HG03432 (cell line): ENCODE results near the gene FAM204A.

ENCODE experiments used
- ATAC-seq: cut with Tn5 transposase; IDR thresholded peaks from one replicate; pipeline ENCODE4 v1.9.1; 2021; ENCODE audit warnings: mild to moderate bottlenecking, moderate library complexity; ENCODE audit not compliant: unreplicated experiment

FAM204A gene

DNA sequence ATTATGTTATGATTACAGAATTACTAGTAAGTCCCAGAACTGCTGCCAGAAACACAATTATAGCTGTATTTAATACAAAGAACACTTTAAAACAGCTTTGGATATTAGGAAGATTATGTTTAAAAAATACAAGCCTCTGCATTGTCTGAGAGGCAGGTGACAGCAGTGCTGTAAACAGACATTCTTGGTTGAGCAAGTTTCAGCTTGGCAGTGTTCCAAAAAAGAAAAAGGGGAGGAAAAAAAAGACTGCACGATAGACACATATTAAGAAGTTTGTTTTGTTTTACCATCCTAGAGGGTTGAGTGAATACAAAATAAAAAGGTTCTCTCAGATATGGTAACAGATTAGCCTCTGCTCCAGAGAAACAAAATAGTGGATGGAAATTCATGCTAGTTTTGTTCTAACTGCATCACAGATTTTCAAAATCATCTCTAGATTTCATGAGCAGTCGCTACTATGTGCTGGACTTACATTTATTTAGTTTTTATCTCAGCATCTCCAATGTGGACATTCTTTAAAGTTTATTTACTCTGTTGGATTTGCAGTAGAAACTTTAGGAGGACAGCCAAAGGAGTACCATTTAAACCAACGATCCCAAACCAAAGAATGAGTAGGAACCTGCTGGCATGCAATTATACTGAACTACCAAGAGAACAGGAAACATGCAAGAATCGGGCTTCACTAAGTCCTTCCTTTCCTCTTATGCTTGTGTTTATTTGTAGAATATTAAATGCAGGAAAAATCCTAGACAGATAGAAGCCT lies 9.0 kb downstream of the FAM204A start:
- no peak for ATAC-seq

DNA sequence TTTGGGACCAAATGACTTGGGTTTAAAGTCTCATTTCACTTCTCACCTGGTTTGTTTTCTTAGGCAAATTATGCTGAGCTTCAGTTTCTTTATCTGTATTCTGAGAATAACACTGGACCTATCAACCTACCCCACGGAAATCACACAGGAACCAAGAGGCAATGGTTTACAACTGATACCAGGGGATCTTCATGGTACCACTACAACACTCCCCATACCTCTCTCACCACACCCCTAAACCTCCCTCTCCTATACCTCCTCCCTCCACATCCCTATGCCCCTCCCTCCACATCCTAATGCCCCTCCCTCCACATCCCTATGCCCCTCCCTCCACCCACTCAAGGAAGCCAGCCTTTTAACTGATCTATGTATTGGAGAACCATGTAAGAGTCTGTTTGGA lies 9.9 kb downstream of the FAM204A start:
- peak; percentile 71 for ATAC-seq

DNA sequence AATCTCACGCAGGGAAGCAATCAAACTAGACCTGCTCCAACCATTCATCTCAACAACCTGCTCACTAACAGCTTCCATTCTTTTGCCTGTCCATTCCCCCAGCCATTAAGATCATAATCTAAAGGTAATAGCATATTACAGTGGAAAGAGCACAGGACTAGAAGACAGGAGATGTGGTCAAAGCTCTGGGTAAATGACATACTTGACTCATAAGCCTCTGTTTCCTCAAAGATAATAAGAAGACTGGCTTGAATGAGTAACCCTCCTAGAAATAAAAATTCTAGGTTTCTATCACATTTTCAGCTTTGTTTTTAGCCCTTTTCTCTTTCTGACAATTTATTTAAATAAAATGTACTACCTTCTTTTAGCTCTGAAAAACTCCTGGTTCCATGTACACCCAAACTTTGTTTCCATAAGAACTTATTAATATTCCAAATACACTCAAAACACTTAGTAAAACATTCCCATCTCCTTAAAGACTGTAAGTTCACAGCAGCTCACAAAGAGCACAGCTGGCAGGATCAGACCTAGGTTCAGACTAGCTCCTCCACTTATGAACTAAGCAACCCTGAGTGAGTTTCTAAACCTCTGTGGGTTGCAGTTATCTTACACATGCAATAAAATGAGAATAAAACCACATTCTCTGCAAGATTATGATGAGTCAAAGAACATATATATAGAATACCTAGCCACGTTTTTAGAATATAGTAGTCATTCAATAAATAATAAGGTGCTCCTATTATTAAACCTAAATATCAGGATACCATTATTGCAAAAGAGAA lies 11.6 kb downstream of the FAM204A start:
- no peak for ATAC-seq

DNA sequence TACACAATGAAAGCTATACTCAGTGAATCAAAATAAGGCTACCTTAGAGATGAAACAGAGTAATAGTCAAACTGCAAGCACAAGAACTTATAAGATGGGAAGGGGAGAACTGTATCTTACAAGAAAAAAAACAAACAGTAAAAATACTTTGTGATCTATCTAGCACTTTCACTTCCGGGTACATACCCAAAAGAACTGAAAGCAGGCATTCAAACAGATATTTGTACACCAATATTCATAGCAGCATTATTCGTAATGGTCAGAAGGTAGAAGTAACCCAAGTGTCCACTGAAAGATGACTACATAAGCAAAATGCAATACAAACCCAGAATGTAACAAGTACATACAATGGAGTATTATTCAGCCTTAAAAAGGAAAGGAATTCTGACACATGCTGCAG lies 18.0 kb downstream of the FAM204A start:
- ATAC-seq: no peak

DNA sequence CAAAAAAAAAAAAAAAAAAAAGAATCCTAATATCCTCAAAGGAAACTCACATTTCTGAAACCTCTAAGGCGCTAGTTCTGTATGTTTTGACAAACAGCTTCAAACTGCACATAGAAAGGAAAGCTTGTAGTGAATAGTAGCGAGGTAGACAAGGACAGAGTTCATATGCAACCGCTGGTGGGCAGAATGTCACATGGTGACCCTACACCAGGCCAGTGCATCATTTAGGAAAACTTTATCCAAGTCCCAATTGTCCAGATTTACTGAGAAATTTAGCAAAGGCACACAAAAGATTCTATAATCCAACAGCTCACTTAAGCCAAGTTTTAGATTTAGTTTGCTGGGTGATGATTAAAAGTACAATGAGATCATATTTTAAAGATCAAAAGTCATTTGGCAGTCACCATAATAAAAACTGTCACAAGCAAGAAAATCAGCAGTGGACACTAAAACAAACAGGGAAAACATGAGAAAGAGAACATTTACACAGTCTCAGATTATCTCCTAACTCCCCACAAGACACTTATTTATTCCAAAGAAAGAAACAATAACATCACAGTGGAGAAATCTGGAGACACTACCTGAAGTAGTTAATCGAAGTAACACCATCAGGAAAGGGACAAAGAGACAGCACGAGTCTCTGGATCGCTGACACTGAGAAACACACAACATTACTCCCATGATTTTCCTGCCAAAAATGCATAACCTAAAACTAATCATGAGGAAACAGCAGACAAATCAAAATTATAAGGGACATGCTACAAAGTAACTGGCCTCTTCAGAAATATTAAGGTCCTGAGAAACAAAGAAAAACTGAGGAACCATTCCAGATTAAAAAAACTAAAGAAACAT lies 20.2 kb downstream of the FAM204A start:
- no peak for ATAC-seq

DNA sequence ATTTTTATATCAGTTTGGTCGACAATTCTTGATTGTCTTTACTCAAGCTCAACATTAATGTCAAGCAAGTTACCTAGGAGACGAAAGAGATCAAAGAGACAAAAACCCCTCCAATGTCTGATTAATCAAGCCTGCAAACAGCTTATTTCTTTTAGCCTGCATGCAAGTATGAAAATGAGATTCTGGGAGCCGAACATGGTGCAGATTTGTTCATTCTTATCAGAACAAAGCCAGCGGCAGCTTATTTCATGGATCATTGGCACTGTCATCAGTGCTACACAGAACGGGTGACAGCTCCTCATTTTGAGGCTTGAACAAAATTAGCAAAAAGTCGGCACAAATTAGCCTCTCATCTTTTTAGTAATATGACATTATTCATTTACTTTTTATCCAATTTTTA lies 26.5 kb downstream of the FAM204A start:
- no peak for ATAC-seq

DNA sequence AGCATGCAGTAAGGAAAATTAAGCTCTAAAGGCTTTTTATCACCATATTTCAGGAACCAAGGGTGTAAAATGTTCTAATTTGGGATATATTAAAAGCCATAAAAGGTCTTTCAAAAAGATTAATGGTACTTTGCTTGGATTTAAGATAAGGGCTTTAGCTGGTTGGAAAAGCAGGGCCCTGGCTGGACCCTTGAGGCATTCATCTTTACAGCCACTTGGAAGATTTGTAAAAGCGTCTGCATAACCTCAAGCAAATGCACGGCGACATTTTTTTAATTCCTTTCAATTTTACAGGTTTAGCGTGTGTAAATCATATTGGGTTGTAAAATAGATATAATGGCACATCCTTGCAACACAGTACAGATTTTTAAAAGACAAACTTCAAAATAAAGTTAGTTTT lies 27.2 kb downstream of the FAM204A start:
- no peak for ATAC-seq

DNA sequence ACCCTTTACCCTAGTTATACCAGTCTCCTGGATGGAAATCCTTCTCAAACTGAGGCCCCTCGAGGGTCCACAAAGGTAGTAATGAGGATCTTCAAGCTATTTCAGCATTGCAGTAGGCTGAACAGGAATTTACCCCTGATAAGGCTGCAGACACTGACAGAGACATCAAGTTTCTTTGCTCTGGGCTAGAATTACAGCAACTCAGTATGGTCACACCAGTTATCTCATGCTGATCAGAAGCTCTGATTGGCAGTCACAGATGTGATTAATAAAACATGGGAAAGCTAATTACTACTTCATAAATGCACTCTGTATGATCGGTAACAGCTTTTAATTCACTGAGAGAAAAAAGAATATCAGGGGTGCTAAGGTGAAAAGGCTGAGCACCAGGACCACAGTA lies 30.6 kb downstream of the FAM204A start:
- no peak for ATAC-seq

DNA sequence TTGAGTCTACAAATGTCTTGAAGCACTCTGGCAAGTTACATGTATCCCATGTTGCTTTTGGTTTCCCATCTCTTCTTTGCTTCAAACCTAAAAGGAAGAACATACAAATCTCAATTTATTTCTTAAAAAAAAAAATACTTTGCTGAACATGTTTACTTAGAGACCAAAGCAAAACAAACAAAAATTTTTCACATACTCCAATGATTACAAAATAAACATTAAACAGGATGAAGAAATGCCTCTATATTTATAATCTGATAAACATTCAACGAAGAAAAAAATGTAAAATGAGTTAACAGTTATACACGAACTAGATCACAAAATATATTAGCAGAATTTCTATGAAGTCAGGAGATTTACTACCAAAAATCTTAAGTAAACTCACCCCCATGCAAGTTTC lies 31.3 kb downstream of the FAM204A start:
- no peak for ATAC-seq

DNA sequence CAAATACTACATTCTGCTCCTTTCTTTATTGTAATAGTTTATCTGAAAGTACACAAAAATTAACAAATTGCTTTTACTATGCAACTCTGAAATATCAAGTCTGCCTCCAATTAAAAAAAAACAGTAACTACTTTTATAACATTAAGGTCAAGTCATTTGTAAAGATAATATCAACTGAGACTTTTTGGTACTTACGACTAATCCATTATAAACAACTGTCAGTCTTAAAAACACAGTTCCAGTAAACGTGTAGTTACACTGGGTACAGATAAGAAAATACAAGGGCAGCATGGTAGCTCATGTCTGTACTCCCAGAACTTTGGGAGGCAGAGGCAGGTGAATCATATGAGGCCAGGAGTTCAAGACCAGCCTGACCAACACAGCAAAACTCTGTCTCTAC lies 32.2 kb downstream of the FAM204A start:
- ATAC-seq: no peak

DNA sequence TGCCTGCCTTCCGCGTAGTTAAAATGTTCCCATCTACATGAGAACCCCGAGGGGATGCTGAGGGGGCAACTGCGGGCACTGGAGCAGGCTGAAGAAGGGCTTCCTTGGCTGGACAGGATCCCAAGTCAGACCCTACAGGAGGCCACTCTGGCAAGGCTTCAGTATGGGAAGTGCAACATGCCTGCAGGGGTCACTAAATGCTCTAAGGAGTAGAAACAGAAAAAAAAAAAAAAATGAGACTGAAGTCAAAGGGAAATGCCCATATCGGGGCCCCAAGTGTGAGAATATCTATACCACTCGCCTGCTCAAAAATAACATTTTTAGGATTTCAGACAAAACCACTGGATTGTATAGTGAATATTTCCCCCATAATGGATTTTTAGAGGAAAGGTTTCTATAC lies 33.5 kb downstream of the FAM204A start:
- no peak for ATAC-seq

DNA sequence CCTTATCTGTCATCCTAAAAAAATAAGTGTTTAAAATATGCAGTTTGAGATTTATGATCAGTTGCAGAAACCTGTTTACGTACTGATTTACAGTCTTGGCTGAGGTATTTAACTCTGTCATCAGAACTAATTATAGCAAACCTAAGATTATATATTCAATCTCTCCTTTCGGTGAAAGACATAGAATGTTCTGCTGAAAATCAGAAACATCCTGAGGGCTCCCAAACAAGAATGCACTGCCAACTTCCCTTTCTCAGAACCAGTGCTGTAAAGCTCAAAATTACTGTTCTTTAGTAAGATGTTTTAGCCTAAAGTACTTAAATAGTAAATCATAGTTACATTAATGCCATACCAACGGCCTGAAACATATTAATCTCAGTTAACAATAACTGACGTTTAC lies 34.3 kb downstream of the FAM204A start:
- no peak for ATAC-seq

DNA sequence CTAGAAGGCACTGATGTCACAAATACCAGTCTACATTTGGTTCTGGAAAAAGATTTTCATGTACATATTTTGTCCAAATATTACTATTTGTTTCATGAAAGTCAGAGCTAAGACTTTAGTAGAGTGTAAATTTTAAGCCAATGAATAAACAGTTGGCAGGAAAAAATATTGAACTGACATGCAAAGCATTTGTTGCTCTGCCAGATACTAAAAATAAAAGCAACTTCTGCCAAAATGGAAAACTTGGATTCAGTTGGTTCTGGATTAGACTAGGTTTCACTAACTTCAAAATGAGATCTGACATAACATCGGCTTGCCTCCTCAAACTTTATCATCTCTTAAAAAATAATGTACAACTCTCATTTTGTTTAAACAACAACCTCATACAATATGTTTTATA lies 34.9 kb downstream of the FAM204A start:
- ATAC-seq: no peak

DNA sequence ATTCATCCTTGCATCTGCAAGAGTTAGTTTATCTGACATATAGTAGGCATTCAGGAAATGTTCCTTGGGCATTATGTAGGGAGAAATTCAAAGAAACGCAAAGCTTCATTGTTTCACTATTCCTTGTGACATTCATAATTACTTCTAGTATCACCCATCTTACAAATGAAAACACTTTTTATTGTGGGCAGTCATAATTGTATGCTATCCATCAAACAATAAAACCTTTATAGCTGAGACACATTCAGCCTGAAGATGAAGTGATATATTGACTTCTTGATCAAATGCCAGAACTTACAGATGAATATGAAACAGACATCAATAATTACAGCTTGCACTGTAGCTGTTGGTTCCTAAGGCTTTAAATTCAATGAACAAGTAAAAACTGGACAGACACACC lies 36.4 kb downstream of the FAM204A start:
- no peak for ATAC-seq

DNA sequence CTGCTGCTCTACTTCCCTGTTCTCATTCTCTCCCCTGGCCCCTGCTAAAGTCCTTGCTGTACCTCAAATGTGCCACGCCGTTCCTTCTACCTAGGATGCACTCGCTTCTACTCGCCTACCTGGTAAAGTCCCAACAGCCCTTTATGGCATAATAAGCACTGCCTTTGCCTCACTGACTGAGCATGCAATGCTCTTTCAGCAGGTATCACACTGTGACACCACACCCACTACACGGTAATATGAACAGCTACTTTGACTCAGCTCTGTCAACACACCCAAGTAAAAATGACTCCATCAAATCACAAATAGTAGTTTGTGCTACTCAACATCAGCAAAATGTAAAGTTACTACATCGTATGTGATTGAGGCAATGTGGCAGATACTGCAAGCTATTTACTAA lies 37.6 kb downstream of the FAM204A start:
- no peak for ATAC-seq

DNA sequence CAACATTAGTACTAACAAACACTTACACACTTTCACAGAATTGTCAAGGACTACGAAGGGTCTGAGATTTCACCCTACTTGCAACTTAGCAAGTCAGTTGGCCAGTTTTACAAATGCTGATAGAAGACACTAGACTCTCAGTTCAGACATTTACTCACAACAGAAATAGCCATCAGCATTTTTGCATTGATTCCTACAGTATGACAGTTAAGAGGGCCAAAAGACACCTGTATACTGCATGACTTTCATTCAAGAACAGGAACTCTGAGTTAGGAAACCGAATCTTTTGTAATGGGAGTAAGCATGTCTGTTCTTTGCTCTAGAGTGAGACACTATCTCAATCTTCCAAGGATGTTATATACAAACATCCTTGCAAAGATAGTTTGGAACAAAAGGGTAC lies 40.9 kb downstream of the FAM204A start:
- no peak for ATAC-seq

DNA sequence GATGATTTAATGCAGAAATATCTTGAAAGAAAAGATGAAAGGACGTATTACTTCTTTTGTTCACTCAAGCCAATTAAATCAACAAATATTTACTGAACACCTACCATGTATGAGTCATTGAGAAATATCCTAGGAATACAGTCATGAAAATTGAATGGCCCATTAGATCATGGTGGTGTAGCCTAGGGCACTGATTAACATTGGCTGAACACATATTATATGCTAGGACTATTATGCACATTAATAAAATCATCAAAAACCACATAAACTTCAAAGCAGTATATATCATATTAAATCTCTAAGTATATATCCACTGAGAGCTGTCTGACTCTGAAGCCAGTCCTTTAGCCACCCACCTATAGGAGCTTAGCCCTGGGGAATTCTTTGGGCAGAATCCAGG lies 41.8 kb downstream of the FAM204A start:
- no peak for ATAC-seq

DNA sequence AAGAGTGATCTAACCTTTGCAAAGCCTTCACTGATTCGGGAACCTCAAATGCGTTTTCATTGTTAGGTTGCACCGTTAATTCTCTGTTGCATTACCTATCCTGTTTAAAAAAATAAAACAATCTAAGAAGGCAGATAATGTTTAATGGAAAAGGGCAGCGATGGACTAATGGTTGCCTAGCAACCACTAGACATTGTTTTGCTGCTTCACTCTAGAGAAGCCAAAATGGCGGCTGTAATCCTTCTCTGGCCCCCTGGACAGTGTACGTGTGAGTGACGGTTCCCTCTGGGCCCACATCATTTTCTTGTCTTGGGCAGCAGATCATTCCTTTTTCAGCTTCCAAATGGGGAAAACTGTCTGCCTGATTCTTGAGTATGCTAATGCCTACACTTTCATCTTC lies 43.3 kb downstream of the FAM204A start:
- ATAC-seq: no peak

DNA sequence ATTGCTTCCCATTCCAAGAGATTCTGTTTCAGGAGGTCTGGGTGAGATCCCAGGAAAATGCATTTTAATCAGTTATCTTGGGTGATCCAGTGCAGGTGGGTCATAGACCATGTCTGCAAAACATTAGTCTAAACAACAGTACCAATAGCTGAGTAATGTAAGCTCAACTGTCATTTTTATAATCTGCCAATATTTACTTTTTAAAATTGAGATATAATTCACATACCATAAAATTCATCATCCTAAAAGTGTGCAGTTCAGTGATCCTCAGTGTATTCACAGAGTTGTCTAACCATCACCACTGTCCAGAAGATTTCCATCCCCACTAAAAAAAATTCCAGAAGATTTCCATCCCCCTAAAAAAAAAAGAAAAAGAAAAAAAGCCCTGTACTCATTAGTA lies 51.0 kb downstream of the FAM204A start:
- no peak for ATAC-seq

DNA sequence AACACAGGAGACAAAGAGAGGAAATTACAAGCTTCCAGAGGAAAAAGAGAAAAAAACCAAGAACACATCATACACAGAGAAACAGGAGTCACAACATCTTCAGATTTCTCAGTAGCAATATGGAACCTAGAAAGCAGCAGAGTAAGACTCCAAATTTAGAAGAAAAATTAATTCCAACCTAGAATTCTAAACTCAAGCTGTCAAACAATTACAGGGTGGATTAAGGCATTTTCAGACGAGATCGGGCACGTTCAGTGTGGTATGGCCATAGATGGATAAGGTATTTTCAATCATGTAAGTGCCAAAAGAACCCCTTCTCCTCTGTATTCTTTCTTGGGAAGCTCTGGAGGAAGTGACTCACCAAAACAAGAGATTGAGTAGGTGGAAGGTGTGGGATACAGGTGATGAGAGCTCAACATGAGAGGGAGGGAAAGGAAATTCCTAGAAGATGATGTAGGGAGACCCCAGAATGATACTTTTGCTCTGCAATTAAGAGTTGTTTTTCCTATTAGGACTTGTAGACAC lies 51.6 kb downstream of the FAM204A start:
- ATAC-seq: no peak

DNA sequence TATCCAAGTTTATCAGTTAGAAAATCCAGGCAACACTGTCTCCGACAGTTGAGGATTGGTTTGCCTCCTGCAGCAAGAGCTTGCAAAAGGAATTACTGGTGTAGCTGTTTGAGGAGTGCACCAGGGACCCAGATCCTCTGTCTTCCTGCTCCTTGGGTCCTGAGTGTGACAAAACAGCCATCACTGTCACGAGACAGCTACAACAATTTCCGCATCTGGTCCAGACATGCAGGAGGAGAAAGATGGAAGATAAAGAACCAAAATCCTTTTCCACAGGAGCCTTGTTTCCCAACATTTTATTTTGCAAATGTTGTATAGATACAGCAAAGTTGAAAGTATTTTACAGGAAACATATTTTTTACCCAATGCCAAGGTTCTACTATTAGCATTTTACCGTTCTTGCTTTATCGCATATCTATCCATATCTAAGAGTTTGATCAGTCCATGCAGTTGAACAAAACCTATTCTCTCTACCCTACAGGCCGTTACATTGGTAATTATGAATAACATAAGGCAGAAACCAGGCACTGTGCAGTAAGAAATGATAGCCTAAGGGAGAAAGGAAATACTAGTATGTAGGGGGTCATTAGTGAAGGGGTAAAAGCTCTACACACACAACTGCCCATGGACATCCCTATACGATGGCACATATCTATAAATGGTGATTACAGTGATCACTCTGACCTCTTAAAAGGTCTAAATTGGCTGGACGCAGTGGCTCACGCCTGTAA lies 54.9 kb downstream of the FAM204A start:
- ATAC-seq: no peak
